Measurements from ENCODE around the gene EMP3. TPM values are rescaled to one million over a fixed set of nuclear protein-coding genes. Genes with fewer than 3 reads are reported as not detected.

EMP3 gene
- total RNA-seq, 4 donors from 2014 or later = 14.0 to 19.3 (median 14.9) TPM

GRCh38 chr19:48321622-48322591 is 3.4 kb upstream of the EMP3 start:
- intact Hi-C loops (cut with DNase I) = no loop called here
- Histone ChIP-seq H3K4me1 (peaks cover 27 to 60% of the 10 kb centered on the region in 2 donors), H3K36me3 (no peaks in the 10 kb centered on the region), H3K27me3 (no peaks in the 10 kb centered on the region), H3K27ac (peak overlapping the region; percentile 97 to 98 (median 98)), H3K9me3 (no peaks in the 10 kb centered on the region), H3K4me3 (replicated peaks in 1 of 3) (peak overlapping the region in 2 of 3 donors; percentile 24 to 36)
- DNase-seq = peak; percentile 98 to 99
- 4 to 6% methylated on average over 26 to 39 of the region's 63 CpGs for WGBS, 2 donors
- TF ChIP-seq POLR2A (IDR thresholded peaks at IDR 0.05) (peak in 1 of 2 donors; percentile 91), CTCF (IDR thresholded peaks at IDR 0.05) (peak in 1 of 6 experiments; percentile 6)

DNA sequence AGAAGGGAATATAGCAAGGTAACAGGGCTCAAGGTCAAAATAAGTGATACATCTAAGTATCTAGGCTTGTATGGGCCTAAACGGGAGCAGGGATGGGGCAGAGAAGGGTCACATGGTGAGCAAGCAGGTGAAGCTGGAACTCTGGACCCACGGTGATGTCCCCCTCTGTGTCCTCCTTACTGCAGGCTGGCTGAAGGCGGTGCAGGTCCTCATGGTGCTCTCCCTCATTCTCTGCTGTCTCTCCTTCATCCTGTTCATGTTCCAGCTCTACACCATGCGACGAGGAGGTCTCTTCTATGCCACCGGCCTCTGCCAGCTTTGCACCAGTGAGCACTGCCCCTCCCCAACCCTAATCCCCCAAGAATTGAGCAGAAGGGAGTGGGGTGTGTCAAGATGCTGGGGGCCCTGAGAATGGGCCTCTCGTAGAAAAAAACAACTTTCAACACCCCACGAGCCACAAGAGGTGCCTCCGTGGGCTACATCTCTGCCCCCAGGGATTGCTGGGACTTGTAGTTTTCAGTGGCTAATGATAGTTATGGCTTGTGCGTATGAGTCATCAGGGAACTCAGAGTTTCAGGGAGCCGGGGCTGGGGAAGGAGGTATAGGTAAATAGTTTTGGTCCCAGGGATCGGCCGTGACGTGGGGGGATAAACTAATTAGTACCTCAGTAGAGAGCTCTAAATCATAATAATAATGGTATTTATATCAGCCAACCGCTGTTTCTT is 4.0 kb downstream of the EMP3 start:
- DNase-seq = no peak
- H3K9me3 ChIP-seq = no peaks in the 10 kb centered on the region
- H3K4me1 ChIP-seq = peaks cover 25 to 50% of the 10 kb centered on the region in 2 donors
- no peak for TF ChIP-seq CTCF (IDR thresholded peaks at IDR 0.05)
- TF ChIP-seq POLR2A (IDR thresholded peaks at IDR 0.05) = no peak
- no peak overlapping the region for H3K4me3 ChIP-seq (replicated peaks in 1 of 3)
- H3K27me3 ChIP-seq = no peaks in the 10 kb centered on the region
- WGBS, 2 donors = 75 to 77% methylated on average over 15 of the region's 15 CpGs
- H3K27ac ChIP-seq = peak overlapping the region in 2 of 3 donors; percentile 89 to 93
- intact Hi-C loops (cut with DNase I) = no loop called here
- H3K36me3 ChIP-seq = no peaks in the 10 kb centered on the region

- 14 to 57% methylated on average over 6 to 34 of the region's 41 CpGs for WGBS, 2 donors
- intact Hi-C loops (cut with DNase I) = no loop called here
- H3K36me3 ChIP-seq = no peaks in the 10 kb centered on the region
- H3K27me3 ChIP-seq = no peaks in the 10 kb centered on the region
- H3K27ac ChIP-seq = peak overlapping the region; percentile 89 to 93 (median 91)
- H3K9me3 ChIP-seq = no peaks in the 10 kb centered on the region
- TF ChIP-seq CTCF (IDR thresholded peaks at IDR 0.05) (no peak), POLR2A (IDR thresholded peaks at IDR 0.05) (peak in 1 of 2 donors; percentile 73)
- peaks cover 28 to 43% of the 10 kb centered on the region in 2 donors for H3K4me1 ChIP-seq
- H3K4me3 ChIP-seq (replicated peaks in 1 of 3) = peak overlapping the region in 2 of 3 donors; percentile 5 to 45
- peak; percentile 86 to 87 for DNase-seq
These were observed 4.8 kb downstream of the EMP3 start for GRCh38 chr19:48330012-48330681.

DNA sequence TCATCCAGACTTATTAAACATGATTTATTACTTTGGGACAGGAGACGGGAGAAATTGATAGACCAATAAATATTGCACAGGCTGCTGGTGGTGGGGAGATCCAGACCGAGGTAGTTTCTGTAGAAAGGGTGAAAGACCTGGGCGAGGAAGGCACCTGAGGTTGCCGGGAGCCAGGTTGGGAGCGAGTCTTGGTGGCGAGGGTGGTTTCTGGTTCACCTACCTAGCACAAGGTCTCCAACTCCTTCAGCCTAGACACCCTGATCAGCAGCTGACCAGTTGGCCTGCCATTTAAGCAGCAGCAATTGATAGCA is 7.0 kb downstream of the EMP3 start:
- Histone ChIP-seq H3K27ac (peak overlapping the region; percentile 74 to 96 (median 89)), H3K4me1 (peaks cover 21 to 26% of the 10 kb centered on the region in 2 donors), H3K4me3 (replicated peaks in 1 of 3) (no peak overlapping the region), H3K27me3 (no peaks in the 10 kb centered on the region), H3K9me3 (no peaks in the 10 kb centered on the region), H3K36me3 (no peaks in the 10 kb centered on the region)
- TF ChIP-seq CTCF (IDR thresholded peaks at IDR 0.05) (no peak), POLR2A (IDR thresholded peaks at IDR 0.05) (no peak)
- 52 to 62% methylated on average over 6 of the region's 6 CpGs for WGBS, 2 donors
- no peak for DNase-seq
- intact Hi-C loops (cut with DNase I) = no loop called here

Data from thyroid gland (tissue), 4 donors.